ENCODE data around the gene MYL2. TPM values are rescaled to one million over a fixed set of nuclear protein-coding genes. Genes with fewer than 3 reads are reported as not detected.

MYL2 gene
- total RNA-seq, 4 donors from 2014 or later, result not detected

DNA sequence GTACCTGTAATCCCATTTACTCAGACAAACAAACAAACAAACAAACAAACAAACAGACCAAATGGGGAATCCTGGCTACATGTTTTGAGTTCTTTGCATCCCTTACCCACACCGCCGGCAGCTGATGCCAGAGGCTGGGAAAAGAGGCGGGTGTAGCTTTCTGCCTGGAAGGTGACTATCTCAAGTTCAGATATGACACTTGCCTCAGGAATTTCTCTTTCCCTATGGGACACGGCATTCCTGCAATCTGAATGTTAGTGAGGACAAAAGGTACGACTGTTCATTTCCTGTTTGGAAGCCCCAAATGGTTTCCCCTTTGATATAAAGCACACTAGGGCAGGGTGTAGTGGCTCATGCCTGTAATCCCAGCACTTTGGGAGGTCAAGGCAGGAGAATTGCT, 2.9 kb downstream of the MYL2 start:
- no peaks in the 10 kb centered on the region for H3K36me3 ChIP-seq
- intact Hi-C loops (cut with DNase I), result no loop called here
- 50 to 70% methylated on average over 5 of the region's 5 CpGs for WGBS, 2 donors
- no peak overlapping the region for H3K27ac ChIP-seq
- no peaks in the 10 kb centered on the region for H3K27me3 ChIP-seq
- H3K4me1 ChIP-seq, result no peaks in the 10 kb centered on the region
- no peak overlapping the region for H3K4me3 ChIP-seq (replicated peaks in 1 of 3)
- TF ChIP-seq POLR2A (IDR thresholded peaks at IDR 0.05), result no peak
- TF ChIP-seq, protein P1, sequence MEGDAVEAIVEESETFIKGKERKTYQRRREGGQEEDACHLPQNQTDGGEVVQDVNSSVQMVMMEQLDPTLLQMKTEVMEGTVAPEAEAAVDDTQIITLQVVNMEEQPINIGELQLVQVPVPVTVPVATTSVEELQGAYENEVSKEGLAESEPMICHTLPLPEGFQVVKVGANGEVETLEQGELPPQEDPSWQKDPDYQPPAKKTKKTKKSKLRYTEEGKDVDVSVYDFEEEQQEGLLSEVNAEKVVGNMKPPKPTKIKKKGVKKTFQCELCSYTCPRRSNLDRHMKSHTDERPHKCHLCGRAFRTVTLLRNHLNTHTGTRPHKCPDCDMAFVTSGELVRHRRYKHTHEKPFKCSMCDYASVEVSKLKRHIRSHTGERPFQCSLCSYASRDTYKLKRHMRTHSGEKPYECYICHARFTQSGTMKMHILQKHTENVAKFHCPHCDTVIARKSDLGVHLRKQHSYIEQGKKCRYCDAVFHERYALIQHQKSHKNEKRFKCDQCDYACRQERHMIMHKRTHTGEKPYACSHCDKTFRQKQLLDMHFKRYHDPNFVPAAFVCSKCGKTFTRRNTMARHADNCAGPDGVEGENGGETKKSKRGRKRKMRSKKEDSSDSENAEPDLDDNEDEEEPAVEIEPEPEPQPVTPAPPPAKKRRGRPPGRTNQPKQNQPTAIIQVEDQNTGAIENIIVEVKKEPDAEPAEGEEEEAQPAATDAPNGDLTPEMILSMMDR (IDR thresholded peaks at IDR 0.05), result no peak
- H3K9me3 ChIP-seq, result no peaks in the 10 kb centered on the region
- DNase-seq, result no peak

DNA sequence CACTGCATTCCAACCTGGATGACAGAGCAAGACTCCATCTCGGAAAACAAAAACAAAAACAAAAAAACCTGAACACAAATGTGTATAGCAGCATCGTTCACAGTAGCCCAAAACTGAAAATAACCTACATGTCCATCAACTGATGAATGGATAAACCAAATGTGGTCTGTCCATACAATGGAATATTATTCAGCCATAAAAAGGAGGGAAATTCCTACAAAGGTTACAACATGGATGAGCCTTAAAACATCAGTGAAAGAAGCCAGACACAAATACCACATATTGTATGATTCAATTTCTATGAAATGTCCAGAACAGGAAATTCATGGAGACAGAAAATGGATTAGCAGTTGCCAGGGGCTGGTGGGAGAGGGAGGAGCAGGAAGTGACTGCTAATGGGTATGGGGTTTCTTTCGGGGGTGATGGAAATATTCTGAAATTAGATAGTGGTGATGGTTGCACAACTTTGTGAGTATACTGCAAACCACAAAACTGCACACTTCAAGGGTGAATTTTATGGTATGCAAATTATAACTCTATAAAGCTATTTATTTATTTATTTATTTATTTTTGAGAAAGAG, 4.0 kb downstream of the MYL2 start:
- Histone ChIP-seq H3K27me3 (no peaks in the 10 kb centered on the region), H3K4me1 (no peaks in the 10 kb centered on the region), H3K36me3 (no peaks in the 10 kb centered on the region), H3K4me3 (replicated peaks in 1 of 3) (no peak overlapping the region), H3K27ac (no peak overlapping the region), H3K9me3 (no peaks in the 10 kb centered on the region)
- intact Hi-C loops (cut with DNase I), result no loop called here
- WGBS, 2 donors, result 82 to 86% methylated on average over 3 of the region's 3 CpGs
- DNase-seq, result no peak
- no peak for TF ChIP-seq POLR2A (IDR thresholded peaks at IDR 0.05)
- TF ChIP-seq, protein P1 (IDR thresholded peaks at IDR 0.05), result no peak

DNA sequence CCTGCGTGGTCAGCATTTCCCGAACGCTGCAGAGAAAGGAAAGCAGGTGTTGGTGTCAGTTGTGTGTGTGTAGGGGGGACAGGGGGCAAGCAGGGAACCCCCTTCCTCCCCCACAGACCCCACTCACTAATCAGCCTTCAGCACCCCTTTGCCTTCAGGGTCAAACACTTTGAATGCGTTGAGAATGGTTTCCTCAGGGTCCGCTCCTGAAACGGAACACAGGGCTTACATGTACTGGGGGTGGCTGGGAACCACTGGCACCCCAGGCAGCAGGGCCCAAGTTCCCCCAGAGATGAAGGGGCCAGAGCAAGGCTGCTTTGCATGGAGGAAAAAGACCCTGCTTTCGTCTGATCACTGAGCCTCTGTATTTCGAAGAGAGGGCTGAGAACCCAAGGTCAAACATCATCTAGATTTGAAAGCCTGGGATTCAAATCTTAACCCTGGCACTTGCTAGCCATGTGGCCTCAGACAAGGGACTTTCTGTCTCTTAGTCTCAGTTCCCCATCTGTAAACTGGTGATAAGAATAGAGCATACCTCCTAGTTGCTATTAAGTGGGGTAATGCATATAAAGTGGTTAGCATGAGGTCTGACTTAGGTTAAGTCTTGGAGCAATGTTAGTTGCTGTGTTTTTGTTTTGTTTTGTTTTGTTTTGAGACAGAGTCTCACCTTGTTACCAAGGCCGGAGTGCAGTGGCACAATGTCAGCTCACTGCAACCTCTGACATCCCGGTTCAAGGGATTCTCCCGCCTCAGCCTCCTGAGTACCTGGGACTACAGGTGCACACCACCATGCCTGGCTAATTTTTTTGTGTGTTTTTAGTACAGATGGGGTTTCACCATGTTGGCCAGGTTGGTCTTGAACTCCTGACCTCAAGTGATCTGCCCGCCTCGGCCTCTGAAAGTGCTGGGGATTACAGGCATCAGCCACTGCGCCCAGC, 7.0 kb downstream of the MYL2 start:
- H3K27ac ChIP-seq, result no peak overlapping the region
- H3K36me3 ChIP-seq, result no peaks in the 10 kb centered on the region
- intact Hi-C loops (cut with DNase I), result no loop called here
- no peaks in the 10 kb centered on the region for H3K9me3 ChIP-seq
- WGBS, 2 donors, result 86 to 87% methylated on average over 12 to 14 of the region's 14 CpGs
- H3K27me3 ChIP-seq, result no peaks in the 10 kb centered on the region
- no peak for TF ChIP-seq POLR2A (IDR thresholded peaks at IDR 0.05)
- TF ChIP-seq, protein P1 (IDR thresholded peaks at IDR 0.05), result no peak
- no peaks in the 10 kb centered on the region for H3K4me1 ChIP-seq
- no peak overlapping the region for H3K4me3 ChIP-seq (replicated peaks in 1 of 3)
- no peak for DNase-seq

DNA sequence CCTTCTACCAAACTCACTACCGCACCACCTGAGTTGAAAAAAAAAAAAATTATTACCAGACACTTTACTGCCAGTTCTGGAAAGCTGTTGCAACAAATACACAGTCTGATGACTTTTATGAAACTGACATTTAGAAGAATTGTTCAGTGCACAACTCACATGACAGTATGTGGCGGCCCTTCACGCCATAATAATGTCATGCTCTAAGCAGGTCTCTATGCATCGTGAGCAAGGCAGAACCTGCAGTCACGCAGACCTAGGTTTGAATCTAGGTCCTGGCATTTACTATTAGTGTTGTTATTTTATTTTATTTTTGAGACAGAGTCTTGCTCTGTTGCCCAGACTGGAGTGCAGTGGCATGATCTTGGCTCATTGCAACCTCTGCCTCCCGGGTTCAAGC, 8.1 kb downstream of the MYL2 start:
- 82 to 89% methylated on average over 6 of the region's 6 CpGs for WGBS, 2 donors
- Histone ChIP-seq H3K27me3 (no peaks in the 10 kb centered on the region), H3K27ac (no peak overlapping the region), H3K9me3 (no peaks in the 10 kb centered on the region), H3K4me1 (no peaks in the 10 kb centered on the region), H3K36me3 (no peaks in the 10 kb centered on the region), H3K4me3 (replicated peaks in 1 of 3) (no peak overlapping the region)
- TF ChIP-seq POLR2A (IDR thresholded peaks at IDR 0.05), result no peak
- TF ChIP-seq, protein P1 (IDR thresholded peaks at IDR 0.05), result no peak
- intact Hi-C loops (cut with DNase I), result no loop called here
- DNase-seq, result no peak

All from thyroid gland (tissue), 4 donors.